ENCODE results near the gene ZNF678.

- no peak for TF ChIP-seq SP1 (IDR thresholded peaks at IDR 0.05)
- TF ChIP-seq BHLHE40 (IDR thresholded peaks at IDR 0.05; ENCODE audit: borderline replicate concordance) = no peak
- no peak for TF ChIP-seq L3MBTL2 (conservative IDR thresholded peaks at IDR 0.05)
- no peak for TF ChIP-seq TARDBP (IDR thresholded peaks at IDR 0.05)
These were observed 428 bp upstream of the ZNF678 start for GRCh38 chr1:227562933-227563323.
